IMR-90 (cell line): ENCODE measurements around the gene OPA3. TPM values are rescaled to one million over a fixed set of nuclear protein-coding genes. Genes with fewer than 3 reads are reported as not detected.

ENCODE experiments used
- ATAC-seq: fragments of 200-7000 bp; cut with Tn5 transposase; 2 replicates; pipeline ENCODE4 v1.9.1; 2020; ENCODE audit warnings: low read depth, mild to moderate bottlenecking, moderate library complexity
- BruUV-seq: library from RNA; stranded (reverse); fragments of 400-500 nt; replicated peaks from 2 replicates; lab custom pipeline; 2021; lab: Mats Ljungman, UMichigan
- CTCF ChIA-PET: fragments of 300-600 bp; formaldehyde crosslinking; extraction: SDS; loops from one replicate; lab custom pipeline; 2021; ENCODE audit warnings: antibody characterized with exemption; lab: Yijun Ruan, JAX
- POLR2A ChIA-PET: fragments of 300-600 bp; sonication (Branson Sonifier 250); formaldehyde crosslinking; loops from one replicate; lab custom pipeline; 2022; ENCODE audit warnings: antibody characterized with exemption; ENCODE audit not compliant: unreplicated experiment; lab: Charles Lee
- DNase-seq: peaks from one replicate; pipeline ENCODE4 v3.0.0; 2013
- H2AFZ ChIP-seq: replicated peaks from 2 replicates; pipeline ENCODE3; 2013; ENCODE audit warnings: low read length, mild to moderate bottlenecking; ENCODE audit not compliant: poor library complexity
- H2AK5ac ChIP-seq: 2 replicates; pipeline ENCODE4 v1.6.1; 2013; ENCODE audit warnings: low read depth, low read length, inconsistent platforms
- H2AK9ac ChIP-seq: replicated peaks from 2 replicates; pipeline ENCODE3; 2013; ENCODE audit warnings: mild to moderate bottlenecking, low read depth, low read length, moderate library complexity; ENCODE audit not compliant: poor library complexity
- H2BK120ac ChIP-seq: 2 replicates; pipeline ENCODE4 v1.6.1; 2013; ENCODE audit warnings: low read depth, low read length, inconsistent platforms
- H2BK15ac ChIP-seq: 3 replicates; pipeline ENCODE4 v1.6.1; 2013; ENCODE audit warnings: low read depth, low read length, inconsistent platforms
- H2BK20ac ChIP-seq: 2 replicates; pipeline ENCODE4 v1.6.1; 2013; ENCODE audit warnings: low read depth, mild to moderate bottlenecking, inconsistent platforms, low read length, moderate library complexity
- H2BK5ac ChIP-seq: 2 replicates; pipeline ENCODE4 v1.6.1; 2013; ENCODE audit warnings: mild to moderate bottlenecking, low read depth, low read length, inconsistent platforms; ENCODE audit not compliant: poor library complexity, severe bottlenecking
- H3K14ac ChIP-seq: replicated peaks from 2 replicates; pipeline ENCODE4 v1.6.1; 2013; ENCODE audit warnings: low read depth, low read length, inconsistent platforms
- H3K18ac ChIP-seq: 2 replicates; pipeline ENCODE4 v1.6.1; 2013; ENCODE audit warnings: low read depth, low read length, control low read depth
- H3K23ac ChIP-seq: 2 replicates; pipeline ENCODE4 v1.6.1; 2013; ENCODE audit warnings: low read depth, low read length, inconsistent platforms
- H3K27ac ChIP-seq: 2 replicates; pipeline ENCODE4 v1.5.1; 2013; ENCODE audit warnings: mild to moderate bottlenecking, control low read depth, low read length; ENCODE audit not compliant: insufficient read depth
- H3K27me3 ChIP-seq: 2 replicates; pipeline ENCODE4 v1.6.1; 2013; ENCODE audit warnings: low read length; ENCODE audit not compliant: control insufficient read depth, insufficient read depth
- H3K36me3 ChIP-seq: 2 replicates; pipeline ENCODE4 v1.6.1; 2013; ENCODE audit warnings: low read length, mixed read lengths; ENCODE audit not compliant: control insufficient read depth, insufficient read depth
- H3K4ac ChIP-seq: 2 replicates; pipeline ENCODE4 v1.6.1; 2013; ENCODE audit warnings: low read depth, low read length, inconsistent platforms
- H3K4me1 ChIP-seq: 2 replicates; pipeline ENCODE4 v1.6.1; 2013; ENCODE audit warnings: low read length, mixed read lengths; ENCODE audit not compliant: control insufficient read depth, insufficient read depth
- H3K4me2 ChIP-seq: 2 replicates; pipeline ENCODE4 v1.6.1; 2013; ENCODE audit warnings: low read depth, mild to moderate bottlenecking, control low read depth, low read length, moderate library complexity
- H3K4me3 ChIP-seq: 2 replicates; pipeline ENCODE4 v1.5.1; 2013; ENCODE audit warnings: low read depth, mild to moderate bottlenecking, control low read depth, low read length, moderate library complexity; ENCODE audit not compliant: insufficient read depth
- H3K56ac ChIP-seq: 2 replicates; pipeline ENCODE4 v1.6.1; 2013; ENCODE audit warnings: low read length, inconsistent platforms; ENCODE audit not compliant: insufficient read depth; ENCODE audit errors: extremely low read depth
- H3K79me1 ChIP-seq, 2 experiments: 2 replicates each; pipeline ENCODE4 v1.6.1; 2013; ENCODE audit warnings: low read length in 2 of 2, inconsistent platforms in 1 of 2, low read depth in 1 of 2
- H3K9ac ChIP-seq: 2 replicates; pipeline ENCODE4 v1.6.1; 2013; ENCODE audit warnings: low read depth, low read length, control low read depth
- H3K9me1 ChIP-seq: 2 replicates; pipeline ENCODE4 v1.6.1; 2013; ENCODE audit warnings: low read length, inconsistent platforms; ENCODE audit not compliant: insufficient read depth
- H3K9me3 ChIP-seq: 2 replicates; pipeline ENCODE4 v1.6.1; 2013; ENCODE audit warnings: low read length; ENCODE audit not compliant: control insufficient read depth, insufficient read depth
- H4K20me1 ChIP-seq: 2 replicates; pipeline ENCODE4 v1.6.1; 2013; ENCODE audit warnings: low read length, inconsistent platforms; ENCODE audit not compliant: insufficient read depth
- H4K5ac ChIP-seq: 2 replicates; pipeline ENCODE4 v1.6.1; 2013; ENCODE audit warnings: mild to moderate bottlenecking, low read depth, low read length, control low read depth
- H4K8ac ChIP-seq, 2 experiments: 2 replicates each; pipeline ENCODE4 v1.6.1; 2013; ENCODE audit warnings: low read depth in 2 of 2, low read length in 2 of 2, control low read depth in 1 of 2, inconsistent platforms in 1 of 2
- H4K91ac ChIP-seq: 2 replicates; pipeline ENCODE4 v1.6.1; 2013; ENCODE audit warnings: low read depth, low read length, inconsistent platforms; ENCODE audit not compliant: insufficient read depth
- BHLHE40 ChIP-seq: fragments of 150-350 bp; IDR thresholded peaks from 2 replicates; pipeline ENCODE4 v1.6.1; 2016; ENCODE audit warnings: mild to moderate bottlenecking, low read depth, low read length
- CEBPB ChIP-seq: IDR thresholded peaks from 2 replicates; pipeline ENCODE4 v1.6.1; 2012; ENCODE audit warnings: low read depth, low read length, improper control_type of control experiment
- CHD1 ChIP-seq: IDR thresholded peaks from 2 replicates; pipeline ENCODE4 v1.6.1; 2012; ENCODE audit warnings: low read depth, low read length, improper control_type of control experiment
- FOS ChIP-seq: fragments of 150-350 bp; IDR thresholded peaks from 2 replicates; pipeline ENCODE4 v1.6.1; 2016; ENCODE audit warnings: low read depth, low read length
- MAFK ChIP-seq: IDR thresholded peaks from 2 replicates; pipeline ENCODE4 v1.6.1; 2012; ENCODE audit warnings: low read depth, low read length, improper control_type of control experiment
- MAZ ChIP-seq: IDR thresholded peaks from 2 replicates; pipeline ENCODE4 v1.6.1; 2012; ENCODE audit warnings: low read depth, mild to moderate bottlenecking, low read length, improper control_type of control experiment, moderate library complexity, borderline replicate concordance
- MXI1 ChIP-seq: IDR thresholded peaks from 2 replicates; pipeline ENCODE4 v1.6.1; 2012; ENCODE audit warnings: low read depth, mild to moderate bottlenecking, low read length, moderate library complexity, borderline replicate concordance
- NFE2L2 ChIP-seq: fragments of 150-350 bp; IDR thresholded peaks from 2 replicates; pipeline ENCODE4 v1.6.1; 2016; ENCODE audit warnings: low read depth, mild to moderate bottlenecking, low read length
- POLR2A ChIP-seq: IDR thresholded peaks from 2 replicates; pipeline ENCODE4 v1.6.1; 2012; ENCODE audit warnings: mild to moderate bottlenecking, low read depth, low read length
- RAD21 ChIP-seq: IDR thresholded peaks from 2 replicates; pipeline ENCODE4 v1.6.1; 2012; ENCODE audit warnings: low read length, improper control_type of control experiment
- RCOR1 ChIP-seq: IDR thresholded peaks from 2 replicates; pipeline ENCODE4 v1.6.1; 2012; ENCODE audit warnings: mild to moderate bottlenecking, low read length, improper control_type of control experiment; ENCODE audit not compliant: insufficient replicate concordance
- RFX5 ChIP-seq: IDR thresholded peaks from 2 replicates; pipeline ENCODE4 v1.8.0; 2012; ENCODE audit warnings: low read depth, mild to moderate bottlenecking, low read length, moderate library complexity
- SMC3 ChIP-seq: fragments of 150-350 bp; IDR thresholded peaks from 2 replicates; pipeline ENCODE4 v1.6.1; 2016; ENCODE audit warnings: low read depth, mild to moderate bottlenecking, antibody characterized with exemption, low read length, moderate library complexity
- USF2 ChIP-seq: fragments of 150-350 bp; IDR thresholded peaks from 2 replicates; pipeline ENCODE4 v1.6.1; 2017; ENCODE audit warnings: mild to moderate bottlenecking, antibody characterized with exemption, low read length, low read depth
- WGBS, 2 experiments: methylation state at CpG; one replicate each; pipeline versions ENCODE4 v1.1.5 to v1.1.7; 2013; ENCODE audit warnings: missing lambda C conversion rate in 2 of 2; ENCODE audit not compliant: insufficient read length in 1 of 2; ENCODE audit errors: extremely low coverage in 2 of 2; 5-methylcytosine and 5-hydroxymethylcytosine counted together
- dilution Hi-C: fragments of 300-500 bp; cut with HindIII; formaldehyde crosslinking; loops from one replicate; pipeline ENCODE4 v1.14.3; 2018; ENCODE audit warnings: low sequenced_read_pairs; ENCODE audit not compliant: unreplicated experiment
- in situ Hi-C: fragments of 300-500 bp; cut with MboI; formaldehyde crosslinking; loops from 3 replicates; pipeline ENCODE4 v1.14.3; 2019; ENCODE audit warnings: low sequenced_read_pairs, inconsistent platforms, mixed read lengths
- intact Hi-C: fragments of 100-400 bp; cut with micrococcal nuclease; formaldehyde crosslinking; loops from 2 replicates; pipeline ENCODE4 v1.10.0; 2022
- polyA plus RNA-seq, 3 experiments: library from polyadenylated mRNA; depleted of rRNA; stranded (reverse); fragments of >200 nt; gene quantifications; 2 replicates each; pipeline ENCODE4 v1.2.3, GENCODE V29; 2012; ENCODE audit warnings: low replicate concordance in 1 of 3
- total RNA-seq: library from RNA; depleted of rRNA; stranded (reverse); fragments of >200 nt; gene quantifications from 2 replicates; pipeline ENCODE4 v1.2.3, GENCODE V29; 2012
- TF ChIP-seq, protein P1 (sequence below): conservative IDR thresholded peaks from 2 replicates; pipeline ENCODE4 v1.5.1; 2012; ENCODE audit warnings: mild to moderate bottlenecking, low read depth, low read length, improper control_type of control experiment
- TF ChIP-seq, protein P2 (sequence below): fragments of 150-350 bp; IDR thresholded peaks from 2 replicates; pipeline ENCODE4 v1.6.1; 2016; ENCODE audit warnings: low read depth, mild to moderate bottlenecking, low read length, moderate library complexity, borderline replicate concordance

Gene OPA3
- total and polyA plus RNA-seq, 2 of the 4 experiments (the other 2 are of a cell fraction): 5.2 to 9.6 TPM

GRCh38 chr19:45571457-45572220 is 13.0 kb downstream of the OPA3 start:
- POLR2A ChIA-PET: no interaction called here
- no peak overlapping the region for H2BK20ac ChIP-seq
- peaks cover 13% of the 10 kb centered on the region for H3K9me1 ChIP-seq
- no peak overlapping the region for H3K14ac ChIP-seq
- peaks cover 3% of the 10 kb centered on the region for H4K20me1 ChIP-seq
- H2BK120ac ChIP-seq: no peak overlapping the region
- no peak overlapping the region for H3K56ac ChIP-seq
- no CpG with 5 or more reads among the region's 8 CpGs for WGBS, 2 experiments
- H3K4me1 ChIP-seq: peaks cover 10% of the 10 kb centered on the region
- H2AK5ac ChIP-seq: no peak overlapping the region
- no peak overlapping the region for H2AK9ac ChIP-seq
- ATAC-seq (no peak), DNase-seq (no peak)
- no peak overlapping the region for H4K8ac ChIP-seq
- H3K27ac ChIP-seq: no peak overlapping the region
- H3K36me3 ChIP-seq: no peaks in the 10 kb centered on the region
- intact Hi-C loops: no loop called here
- no peak overlapping the region for H2BK5ac ChIP-seq
- H4K91ac ChIP-seq: no peak overlapping the region
- H3K4me2 ChIP-seq: no peak overlapping the region
- TF ChIP-seq, protein P1, sequence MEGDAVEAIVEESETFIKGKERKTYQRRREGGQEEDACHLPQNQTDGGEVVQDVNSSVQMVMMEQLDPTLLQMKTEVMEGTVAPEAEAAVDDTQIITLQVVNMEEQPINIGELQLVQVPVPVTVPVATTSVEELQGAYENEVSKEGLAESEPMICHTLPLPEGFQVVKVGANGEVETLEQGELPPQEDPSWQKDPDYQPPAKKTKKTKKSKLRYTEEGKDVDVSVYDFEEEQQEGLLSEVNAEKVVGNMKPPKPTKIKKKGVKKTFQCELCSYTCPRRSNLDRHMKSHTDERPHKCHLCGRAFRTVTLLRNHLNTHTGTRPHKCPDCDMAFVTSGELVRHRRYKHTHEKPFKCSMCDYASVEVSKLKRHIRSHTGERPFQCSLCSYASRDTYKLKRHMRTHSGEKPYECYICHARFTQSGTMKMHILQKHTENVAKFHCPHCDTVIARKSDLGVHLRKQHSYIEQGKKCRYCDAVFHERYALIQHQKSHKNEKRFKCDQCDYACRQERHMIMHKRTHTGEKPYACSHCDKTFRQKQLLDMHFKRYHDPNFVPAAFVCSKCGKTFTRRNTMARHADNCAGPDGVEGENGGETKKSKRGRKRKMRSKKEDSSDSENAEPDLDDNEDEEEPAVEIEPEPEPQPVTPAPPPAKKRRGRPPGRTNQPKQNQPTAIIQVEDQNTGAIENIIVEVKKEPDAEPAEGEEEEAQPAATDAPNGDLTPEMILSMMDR: no peak
- TF ChIP-seq MAFK (no peak), RAD21 (no peak), CEBPB (no peak), BHLHE40 (no peak), RFX5 (no peak), RCOR1 (no peak), NFE2L2 (no peak), FOS (no peak), MXI1 (no peak), MAZ (no peak), USF2 (no peak), SMC3 (no peak), CHD1 (no peak), POLR2A (no peak)
- TF ChIP-seq, protein P2, sequence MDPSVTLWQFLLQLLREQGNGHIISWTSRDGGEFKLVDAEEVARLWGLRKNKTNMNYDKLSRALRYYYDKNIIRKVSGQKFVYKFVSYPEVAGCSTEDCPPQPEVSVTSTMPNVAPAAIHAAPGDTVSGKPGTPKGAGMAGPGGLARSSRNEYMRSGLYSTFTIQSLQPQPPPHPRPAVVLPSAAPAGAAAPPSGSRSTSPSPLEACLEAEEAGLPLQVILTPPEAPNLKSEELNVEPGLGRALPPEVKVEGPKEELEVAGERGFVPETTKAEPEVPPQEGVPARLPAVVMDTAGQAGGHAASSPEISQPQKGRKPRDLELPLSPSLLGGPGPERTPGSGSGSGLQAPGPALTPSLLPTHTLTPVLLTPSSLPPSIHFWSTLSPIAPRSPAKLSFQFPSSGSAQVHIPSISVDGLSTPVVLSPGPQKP: no peak
- in situ Hi-C loops: no loop called here
- peaks cover 33 to 70% of the 10 kb centered on the region in 2 experiments for H3K79me1 ChIP-seq
- no peak overlapping the region for H3K23ac ChIP-seq
- H2BK15ac ChIP-seq: no peak overlapping the region
- no peak overlapping the region for H3K18ac ChIP-seq
- H2AFZ ChIP-seq: no peak overlapping the region
- H3K4ac ChIP-seq: no peak overlapping the region
- H3K27me3 ChIP-seq: no peaks in the 10 kb centered on the region
- dilution Hi-C loops: no loop called here
- H4K5ac ChIP-seq: no peak overlapping the region
- H3K4me3 ChIP-seq: no peak overlapping the region
- no peak overlapping the region for H3K9ac ChIP-seq
- no TSS peak for BruUV-seq
- CTCF ChIA-PET: no interaction called here
- no peaks in the 10 kb centered on the region for H3K9me3 ChIP-seq
